ENCODE measurements around the gene KAT2B. TPM values are rescaled to one million over a fixed set of nuclear protein-coding genes. Genes with fewer than 3 reads are reported as not detected.

Gene KAT2B
- total and polyA plus RNA-seq, 2 of the 8 experiments (the other 6 are each of a cell fraction or from before 2014, with no cell fraction given): 0.24 to 0.91 TPM

DNA sequence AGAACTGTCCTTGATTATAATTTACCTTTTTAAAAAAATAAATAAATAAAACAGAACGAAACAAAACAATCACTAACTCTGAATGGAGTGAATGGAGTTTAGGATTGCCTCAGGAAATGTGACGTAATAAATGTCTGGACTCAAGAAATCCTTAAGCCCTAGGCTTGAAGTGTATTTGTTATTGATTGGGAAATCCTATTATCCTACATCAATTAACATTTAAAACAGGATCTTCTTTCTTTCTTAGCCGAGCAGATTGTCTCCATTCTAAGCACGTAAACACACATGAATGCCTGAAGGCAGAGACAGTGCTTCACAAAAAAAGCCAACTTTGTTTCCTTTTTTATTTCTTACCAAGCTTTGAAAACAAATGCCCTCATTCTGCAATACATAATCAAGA is 33.4 kb downstream of the KAT2B start:
- TF ChIP-seq KDM1A (IDR thresholded peaks at IDR 0.05; ENCODE audit: borderline replicate concordance, low read length) (no peak), RXRA (IDR thresholded peaks at IDR 0.05; ENCODE audit: insufficient read depth, low read depth, low read length) (no peak), ATF2 (IDR thresholded peaks at IDR 0.05; ENCODE audit: low read length) (no peak), ASH2L (IDR thresholded peaks at IDR 0.05; ENCODE audit: low read length) (no peak), EGR1 (IDR thresholded peaks at IDR 0.05; ENCODE audit: borderline replicate concordance, low read depth, low read length) (no peak), CTBP2 (IDR thresholded peaks at IDR 0.05; ENCODE audit: borderline replicate concordance, insufficient read depth, insufficient read length, low read length) (no peak), SIN3A (conservative IDR thresholded peaks at IDR 0.05 in 1 of 2, IDR thresholded peaks at IDR 0.05 in 1 of 2; ENCODE audit: low read depth in 1 of 2, low read length in 2 of 2) (no peak), GTF2F1 (IDR thresholded peaks at IDR 0.05; ENCODE audit: borderline replicate concordance, low read depth, low read length) (no peak), TAF1 (IDR thresholded peaks at IDR 0.05; ENCODE audit: low read depth, low read length) (no peak), SAP30 (IDR thresholded peaks at IDR 0.05; ENCODE audit: insufficient read depth, insufficient replicate concordance, low read length) (no peak)
- TF ChIP-seq, protein P1, sequence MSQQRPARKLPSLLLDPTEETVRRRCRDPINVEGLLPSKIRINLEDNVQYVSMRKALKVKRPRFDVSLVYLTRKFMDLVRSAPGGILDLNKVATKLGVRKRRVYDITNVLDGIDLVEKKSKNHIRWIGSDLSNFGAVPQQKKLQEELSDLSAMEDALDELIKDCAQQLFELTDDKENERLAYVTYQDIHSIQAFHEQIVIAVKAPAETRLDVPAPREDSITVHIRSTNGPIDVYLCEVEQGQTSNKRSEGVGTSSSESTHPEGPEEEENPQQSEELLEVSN (IDR thresholded peaks at IDR 0.05): no peak
- Histone ChIP-seq H2BK20ac (ENCODE audit: low read length) (no peak overlapping the region), H3K4me1 (replicated peaks in 1 of 4; ENCODE audit: control insufficient read depth in 3 of 4, insufficient read depth in 4 of 4, low read length in 3 of 4) (peaks cover 0 to 8% (median 4%) of the 10 kb centered on the region in 4 experiments; a peak in 3 of 7 replicates), H2BK5ac (ENCODE audit: low read depth, low read length) (no peak overlapping the region), H3K4ac (replicated peaks; ENCODE audit: insufficient read length, low read depth, low read length) (no peak overlapping the region), H3K36me3 (ENCODE audit: control insufficient read depth in 2 of 4, insufficient read depth in 4 of 4, low read length in 3 of 4) (no peaks in the 10 kb centered on the region), H2AK5ac (ENCODE audit: low read depth, low read length) (no peak overlapping the region), H3K56ac (replicated peaks; ENCODE audit: insufficient read length, low read depth, low read length) (no peak overlapping the region), H2AFZ (ENCODE audit: low read length) (no peak overlapping the region), H4K91ac (replicated peaks; ENCODE audit: insufficient read length, low read length) (no peak overlapping the region), H2BK120ac (replicated peaks; ENCODE audit: low read depth, low read length) (no peak overlapping the region), H3K14ac (ENCODE audit: insufficient read length) (no peak overlapping the region), H3K27ac (ENCODE audit: low read depth, low read length) (no peak overlapping the region), H3K23ac (ENCODE audit: insufficient read length) (no peak overlapping the region), H2BK12ac (ENCODE audit: low read depth, low read length) (no peak overlapping the region), H3K4me2 (ENCODE audit: insufficient read depth in 1 of 2, low read depth in 2 of 2, low read length in 2 of 2) (no peak overlapping the region), H3K4me3 (ENCODE audit: extremely low read depth in 1 of 4, insufficient read depth in 2 of 4, low read depth in 3 of 4, low read length in 4 of 4) (no peak overlapping the region), H3K79me1 (ENCODE audit: low read depth, low read length) (no peaks in the 10 kb centered on the region), H3K9me3 (ENCODE audit: insufficient read depth in 2 of 2, low read depth in 1 of 2, low read length in 1 of 2) (no peaks in the 10 kb centered on the region), H4K5ac (ENCODE audit: insufficient read length, low read depth, low read length) (no peak overlapping the region), H3K9ac (replicated peaks in 1 of 4; ENCODE audit: extremely low read depth in 1 of 4, low read depth in 3 of 4, low read length in 3 of 4) (no peak overlapping the region), H3K18ac (ENCODE audit: extremely low read depth, low read length) (no peak overlapping the region), H3K27me3 (replicated peaks in 1 of 4; ENCODE audit: control insufficient read depth in 3 of 4, extremely low read depth in 1 of 4, insufficient read depth in 3 of 4, low read length in 3 of 4) (peaks cover 1 to 4% (median 2%) of the 10 kb centered on the region in 4 experiments; a peak in 5 of 7 replicates), H4K8ac (ENCODE audit: extremely low read depth, insufficient read depth, low read length) (no peak overlapping the region), H3K79me2 (ENCODE audit: control insufficient read depth in 1 of 2, insufficient read depth in 2 of 2, low read length in 2 of 2) (no peaks in the 10 kb centered on the region), H4K20me1 (replicated peaks in 1 of 2; ENCODE audit: control insufficient read depth in 1 of 2, insufficient read depth in 2 of 2, low read length in 2 of 2) (no peaks in the 10 kb centered on the region), H3K23me2 (ENCODE audit: low read depth, low read length) (no peaks in the 10 kb centered on the region), H2BK15ac (ENCODE audit: low read length) (no peak overlapping the region)
- CTCF ChIA-PET (ENCODE audit: partially characterized antibody): interaction anchor here (1.0 kb wide), 1 partner anchor 16 kb away, joined by 3 read pairs; no protein-coding TSS in a partner anchor
- POLR2A ChIA-PET (ENCODE audit: partially characterized antibody): interaction anchor here (0.6 kb wide), 1 partner anchor 1847 kb away, joined by 3 read pairs; no protein-coding TSS in a partner anchor
- DNase-seq (ENCODE audit: low read depth in 1 of 2, low spot score in 2 of 2) (no peak), FAIRE-seq (no peak)
- 56% methylated on average over 4 of the region's 4 CpGs; no CpG with 5 or more reads in 1 of the 2 experiments for WGBS, 2 experiments (ENCODE audit: extremely low coverage in 1 of 2, insufficient coverage in 1 of 2, insufficient read length in 1 of 2, insufficient replicate concordance in 2 of 2, low coverage in 1 of 2, low lambda C conversion rate in 2 of 2, missing lambda C conversion rate in 1 of 2)
